ENCODE measurements around the gene ATP6V1G1. TPM values are rescaled to one million over a fixed set of nuclear protein-coding genes. Genes with fewer than 3 reads are reported as not detected.

ATP6V1G1 gene
- total RNA-seq, 1 donor from 2014 or later, result 92.4 TPM

Other genes with a start within 250 kb of the ATP6V1G1 start
- gene AKNA, start 199.8 kb upstream of the ATP6V1G1 start, total RNA-seq, result 5.7 TPM
- 3.4 TPM for gene WHRN, start 82.3 kb upstream of the ATP6V1G1 start, total RNA-seq
- gene TMEM268, start 23.5 kb downstream of the ATP6V1G1 start, total RNA-seq, result 4.5 TPM
- gene TEX53, start 70.0 kb downstream of the ATP6V1G1 start, total RNA-seq, result not detected
- gene TEX48, start 94.4 kb downstream of the ATP6V1G1 start, total RNA-seq, result not detected
- gene TNFSF15, start 218.3 kb downstream of the ATP6V1G1 start, total RNA-seq, result 1.7 TPM

Measured in esophagus mucosa (tissue), 1 donor.